ENCODE results near the gene ARHGAP35. TPM values are rescaled to one million over a fixed set of nuclear protein-coding genes. Genes with fewer than 3 reads are reported as not detected.

The ARHGAP35 gene
- total RNA-seq, 1 donor from 2014 or later = 57.9 TPM

- peaks cover 65% of the 10 kb centered on the region for H3K79me2 ChIP-seq (ENCODE audit: insufficient read depth, low read length)
- DNase-seq (ENCODE audit: low read depth) (no peak), FAIRE-seq (no peak)
- no peak overlapping the region for H2AFZ ChIP-seq (ENCODE audit: low read depth, low read length)
- H3K27me3 ChIP-seq (ENCODE audit: insufficient read depth, low read length) = no peaks in the 10 kb centered on the region
- H3K9me3 ChIP-seq (ENCODE audit: insufficient read depth, low read depth, low read length) = no peaks in the 10 kb centered on the region
- peaks cover 14% of the 10 kb centered on the region for H3K36me3 ChIP-seq (ENCODE audit: insufficient read depth, low read length)
- no peak overlapping the region for H3K27ac ChIP-seq (ENCODE audit: low read depth, low read length)
- H3K27ac Mint-ChIP-seq (ENCODE audit: unreplicated experiment) = peak overlapping the region; percentile 5
- peaks cover 21% of the 10 kb centered on the region for H3K4me1 Mint-ChIP-seq (ENCODE audit: low read depth, unreplicated experiment)
- H3K27me3 Mint-ChIP-seq (ENCODE audit: low read depth, unreplicated experiment) = no peaks in the 10 kb centered on the region
- no peak overlapping the region for H3K4me3 ChIP-seq (ENCODE audit: insufficient read depth, low read depth, low read length)
- H3K4me3 Mint-ChIP-seq (ENCODE audit: unreplicated experiment) = peak overlapping the region; percentile 7
- H3K9me3 Mint-ChIP-seq (ENCODE audit: unreplicated experiment) = no peaks in the 10 kb centered on the region
- H3K4me1 ChIP-seq (ENCODE audit: insufficient read depth, low read length) = peaks cover 21% of the 10 kb centered on the region
- peaks cover 23% of the 10 kb centered on the region for H3K36me3 Mint-ChIP-seq (ENCODE audit: low read depth, unreplicated experiment)
- no peak overlapping the region for H3K4me2 ChIP-seq (ENCODE audit: low read length)
- no peak for TF ChIP-seq CTCF (IDR thresholded peaks at IDR 0.05; ENCODE audit: insufficient read depth, low read depth, low read length)
- TF ChIP-seq EZH2 (IDR thresholded peaks at IDR 0.05; ENCODE audit: insufficient read depth, low read length) = no peak
- peaks cover 71% of the 10 kb centered on the region for H4K20me1 ChIP-seq (ENCODE audit: insufficient read depth, low read length)
- no peak overlapping the region for H3K9ac ChIP-seq (ENCODE audit: low read length)
Measured at GRCh38 chr19:46845959-46846459, 14.8 kb upstream of the ARHGAP35 start.

DNA sequence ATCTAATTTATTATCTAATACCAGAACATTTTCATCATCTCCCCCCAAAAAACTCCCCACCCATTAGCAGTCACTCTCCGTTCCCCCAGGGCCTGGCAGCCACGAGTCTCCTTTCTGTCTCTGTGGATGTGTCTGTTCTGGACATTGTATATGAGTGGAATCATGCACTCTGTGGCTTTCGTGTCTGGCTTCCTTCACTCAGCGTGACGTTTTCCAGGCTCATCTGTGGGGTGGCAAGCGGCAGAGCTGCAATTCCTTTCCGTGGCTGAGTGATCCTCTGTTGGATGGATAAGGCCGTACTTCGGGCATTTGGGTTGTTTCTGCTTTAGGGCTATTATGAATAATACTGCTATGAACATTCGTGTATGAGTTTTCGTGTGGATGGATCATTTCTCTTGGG lies 13.3 kb upstream of the ARHGAP35 start:
- TF ChIP-seq EZH2 (IDR thresholded peaks at IDR 0.05; ENCODE audit: insufficient read depth, low read length) = no peak
- no peak for TF ChIP-seq CTCF (IDR thresholded peaks at IDR 0.05; ENCODE audit: insufficient read depth, low read depth, low read length)

DNA sequence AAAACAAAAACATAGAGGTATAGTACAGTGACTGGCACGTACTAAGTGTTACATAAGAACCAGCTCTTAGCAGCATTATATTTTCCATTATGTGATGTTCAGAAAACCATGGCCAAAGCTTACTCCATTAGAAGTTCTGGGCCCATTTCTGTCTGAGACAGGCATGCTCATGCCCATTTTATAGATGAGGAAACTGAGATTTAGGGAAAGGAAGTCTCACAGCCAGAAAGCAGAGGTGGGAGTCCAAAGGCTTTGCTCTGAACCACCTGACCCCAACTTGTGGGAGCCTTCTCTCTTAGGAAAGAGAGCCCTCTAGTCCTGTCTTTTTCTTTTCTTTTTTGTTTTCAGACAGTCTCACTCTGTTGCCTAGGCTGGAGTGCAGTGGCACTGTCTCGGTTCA lies 12.4 kb upstream of the ARHGAP35 start:
- H3K27ac Mint-ChIP-seq (ENCODE audit: unreplicated experiment) = peak overlapping the region; percentile 4
- TF ChIP-seq EZH2 (IDR thresholded peaks at IDR 0.05; ENCODE audit: insufficient read depth, low read length) = no peak
- no peak for TF ChIP-seq CTCF (IDR thresholded peaks at IDR 0.05; ENCODE audit: insufficient read depth, low read depth, low read length)
- DNase-seq (ENCODE audit: low read depth) (no peak), FAIRE-seq (no peak)
- H3K9me3 Mint-ChIP-seq (ENCODE audit: unreplicated experiment) = no peaks in the 10 kb centered on the region
- Histone ChIP-seq H3K4me1 (ENCODE audit: insufficient read depth, low read length) (peaks cover 13% of the 10 kb centered on the region), H3K79me2 (ENCODE audit: insufficient read depth, low read length) (peaks cover 48% of the 10 kb centered on the region), H3K4me3 (ENCODE audit: insufficient read depth, low read depth, low read length) (no peak overlapping the region), H4K20me1 (ENCODE audit: insufficient read depth, low read length) (peaks cover 48% of the 10 kb centered on the region), H2AFZ (ENCODE audit: low read depth, low read length) (no peak overlapping the region), H3K9me3 (ENCODE audit: insufficient read depth, low read depth, low read length) (no peaks in the 10 kb centered on the region), H3K27ac (ENCODE audit: low read depth, low read length) (no peak overlapping the region), H3K9ac (ENCODE audit: low read length) (no peak overlapping the region), H3K36me3 (ENCODE audit: insufficient read depth, low read length) (peaks cover 5% of the 10 kb centered on the region), H3K27me3 (ENCODE audit: insufficient read depth, low read length) (no peaks in the 10 kb centered on the region), H3K4me2 (ENCODE audit: low read length) (peak overlapping the region; percentile 91)
- peaks cover 8% of the 10 kb centered on the region for H3K36me3 Mint-ChIP-seq (ENCODE audit: low read depth, unreplicated experiment)
- H3K27me3 Mint-ChIP-seq (ENCODE audit: low read depth, unreplicated experiment) = no peaks in the 10 kb centered on the region
- H3K4me3 Mint-ChIP-seq (ENCODE audit: unreplicated experiment) = peak overlapping the region; percentile 98
- peaks cover 12% of the 10 kb centered on the region for H3K4me1 Mint-ChIP-seq (ENCODE audit: low read depth, unreplicated experiment)

More for the DNA sequence above, 13.3 kb upstream of the ARHGAP35 start:
- no peak for DNase-seq (ENCODE audit: low read depth)
- Histone ChIP-seq H3K4me2 (ENCODE audit: low read length) (no peak overlapping the region), H4K20me1 (ENCODE audit: insufficient read depth, low read length) (peaks cover 57% of the 10 kb centered on the region), H3K9me3 (ENCODE audit: insufficient read depth, low read depth, low read length) (no peaks in the 10 kb centered on the region), H3K4me3 (ENCODE audit: insufficient read depth, low read depth, low read length) (no peak overlapping the region), H3K4me1 (ENCODE audit: insufficient read depth, low read length) (peaks cover 13% of the 10 kb centered on the region), H2AFZ (ENCODE audit: low read depth, low read length) (no peak overlapping the region), H3K36me3 (ENCODE audit: insufficient read depth, low read length) (peaks cover 13% of the 10 kb centered on the region), H3K79me2 (ENCODE audit: insufficient read depth, low read length) (peaks cover 56% of the 10 kb centered on the region), H3K27ac (ENCODE audit: low read depth, low read length) (no peak overlapping the region), H3K9ac (ENCODE audit: low read length) (no peak overlapping the region), H3K27me3 (ENCODE audit: insufficient read depth, low read length) (no peaks in the 10 kb centered on the region)
- FAIRE-seq = no peak
- H3K27me3 Mint-ChIP-seq (ENCODE audit: low read depth, unreplicated experiment) = no peaks in the 10 kb centered on the region
- no peak overlapping the region for H3K27ac Mint-ChIP-seq (ENCODE audit: unreplicated experiment)
- H3K4me3 Mint-ChIP-seq (ENCODE audit: unreplicated experiment) = peak overlapping the region; percentile 37
- H3K36me3 Mint-ChIP-seq (ENCODE audit: low read depth, unreplicated experiment) = peaks cover 11% of the 10 kb centered on the region
- H3K9me3 Mint-ChIP-seq (ENCODE audit: unreplicated experiment) = no peaks in the 10 kb centered on the region
- H3K4me1 Mint-ChIP-seq (ENCODE audit: low read depth, unreplicated experiment) = peaks cover 15% of the 10 kb centered on the region

All from astrocyte (in vitro differentiated cells and primary cell).